Activated CD8-positive, alpha-beta T cell treated with anti-CD3 and anti-CD28 coated beads for 36 hours (primary cell): Measurements from ENCODE around the gene HELZ2. TPM values are rescaled to one million over a fixed set of nuclear protein-coding genes. Genes with fewer than 3 reads are reported as not detected.
"Not testable (repeated sequence)": the region's sequence is repeated elsewhere in the genome, so short reads cannot be mapped to it uniquely, and the experiment has no call there.

ENCODE experiments used
- ATAC-seq: fragments of 200-7000 bp; cut with Tn5 transposase; one replicate; pipeline ENCODE4 v1.10.0; 2021; ENCODE audit warnings: mild to moderate bottlenecking, moderate library complexity
- CTCF ChIA-PET: fragments of 350-600 bp; sonication (Branson Sonifier 250); formaldehyde crosslinking; loops from one replicate; lab custom pipeline; 2021; ENCODE audit warnings: antibody characterized with exemption; lab: Charles Lee
- POLR2A ChIA-PET: fragments of 350-600 bp; sonication (Branson Sonifier 250); formaldehyde crosslinking; loops from one replicate; lab custom pipeline; 2021; ENCODE audit warnings: antibody characterized with exemption; lab: Charles Lee
- DNase-seq: peaks from one replicate; pipeline ENCODE4 v3.0.0-alpha.2; 2020
- H3K27ac Mint-ChIP-seq: one replicate; pipeline ENCODE4 v1.8.0; 2021; ENCODE audit warnings: mild to moderate bottlenecking, mixed read lengths
- H3K27me3 Mint-ChIP-seq: one replicate; pipeline ENCODE4 v1.8.0; 2021; ENCODE audit warnings: mixed read lengths
- H3K36me3 Mint-ChIP-seq: one replicate; pipeline ENCODE4 v1.8.0; 2021; ENCODE audit warnings: low read depth, mixed read lengths
- H3K4me1 Mint-ChIP-seq: one replicate; pipeline ENCODE4 v1.8.0; 2021; ENCODE audit warnings: low read depth, mixed read lengths
- H3K4me3 Mint-ChIP-seq: one replicate; pipeline ENCODE4 v1.8.0; 2021; ENCODE audit warnings: mild to moderate bottlenecking, moderate library complexity, mixed read lengths
- H3K9me3 Mint-ChIP-seq: one replicate; pipeline ENCODE4 v1.8.0; 2021; ENCODE audit warnings: mixed read lengths
- intact Hi-C: fragments of 100-400 bp; cut with micrococcal nuclease; formaldehyde crosslinking; loops from one replicate; pipeline ENCODE4 v1.10.0; 2022
- total RNA-seq, 2 experiments: library from RNA; stranded (reverse); gene quantifications; one replicate each; pipeline ENCODE4 v1.2.3, GENCODE V29; 2021
- TF ChIP-seq, protein P1 (sequence below): fragments of 200-600 bp; IDR thresholded peaks from one replicate; pipeline ENCODE4 v1.8.0; 2022; ENCODE audit warnings: antibody characterized with exemption, mild to moderate bottlenecking

The HELZ2 gene
- total RNA-seq, 2 experiments from 2014 or later, result 14.3 to 17.6 TPM

GRCh38 chr20:63560333-63560805 is 13.7 kb downstream of the HELZ2 start:
- POLR2A ChIA-PET, result no interaction called here
- peak; percentile 40 for ATAC-seq
- H3K9me3 Mint-ChIP-seq, result no peaks in the 10 kb centered on the region
- DNase-seq, result no peak
- TF ChIP-seq, protein P1, sequence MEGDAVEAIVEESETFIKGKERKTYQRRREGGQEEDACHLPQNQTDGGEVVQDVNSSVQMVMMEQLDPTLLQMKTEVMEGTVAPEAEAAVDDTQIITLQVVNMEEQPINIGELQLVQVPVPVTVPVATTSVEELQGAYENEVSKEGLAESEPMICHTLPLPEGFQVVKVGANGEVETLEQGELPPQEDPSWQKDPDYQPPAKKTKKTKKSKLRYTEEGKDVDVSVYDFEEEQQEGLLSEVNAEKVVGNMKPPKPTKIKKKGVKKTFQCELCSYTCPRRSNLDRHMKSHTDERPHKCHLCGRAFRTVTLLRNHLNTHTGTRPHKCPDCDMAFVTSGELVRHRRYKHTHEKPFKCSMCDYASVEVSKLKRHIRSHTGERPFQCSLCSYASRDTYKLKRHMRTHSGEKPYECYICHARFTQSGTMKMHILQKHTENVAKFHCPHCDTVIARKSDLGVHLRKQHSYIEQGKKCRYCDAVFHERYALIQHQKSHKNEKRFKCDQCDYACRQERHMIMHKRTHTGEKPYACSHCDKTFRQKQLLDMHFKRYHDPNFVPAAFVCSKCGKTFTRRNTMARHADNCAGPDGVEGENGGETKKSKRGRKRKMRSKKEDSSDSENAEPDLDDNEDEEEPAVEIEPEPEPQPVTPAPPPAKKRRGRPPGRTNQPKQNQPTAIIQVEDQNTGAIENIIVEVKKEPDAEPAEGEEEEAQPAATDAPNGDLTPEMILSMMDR, result no peak
- intact Hi-C loops, result no loop called here
- H3K27me3 Mint-ChIP-seq, result no peaks in the 10 kb centered on the region
- H3K4me1 Mint-ChIP-seq, result peaks cover 1% of the 10 kb centered on the region
- peaks cover 3% of the 10 kb centered on the region for H3K36me3 Mint-ChIP-seq
- H3K4me3 Mint-ChIP-seq, result no peak overlapping the region
- no peak overlapping the region for H3K27ac Mint-ChIP-seq
- CTCF ChIA-PET, result interaction anchor here (2.2 kb wide), 1 partner anchor 23 kb away, joined by 8 read pairs; the partner anchor contains the start of gene PTK6

DNA sequence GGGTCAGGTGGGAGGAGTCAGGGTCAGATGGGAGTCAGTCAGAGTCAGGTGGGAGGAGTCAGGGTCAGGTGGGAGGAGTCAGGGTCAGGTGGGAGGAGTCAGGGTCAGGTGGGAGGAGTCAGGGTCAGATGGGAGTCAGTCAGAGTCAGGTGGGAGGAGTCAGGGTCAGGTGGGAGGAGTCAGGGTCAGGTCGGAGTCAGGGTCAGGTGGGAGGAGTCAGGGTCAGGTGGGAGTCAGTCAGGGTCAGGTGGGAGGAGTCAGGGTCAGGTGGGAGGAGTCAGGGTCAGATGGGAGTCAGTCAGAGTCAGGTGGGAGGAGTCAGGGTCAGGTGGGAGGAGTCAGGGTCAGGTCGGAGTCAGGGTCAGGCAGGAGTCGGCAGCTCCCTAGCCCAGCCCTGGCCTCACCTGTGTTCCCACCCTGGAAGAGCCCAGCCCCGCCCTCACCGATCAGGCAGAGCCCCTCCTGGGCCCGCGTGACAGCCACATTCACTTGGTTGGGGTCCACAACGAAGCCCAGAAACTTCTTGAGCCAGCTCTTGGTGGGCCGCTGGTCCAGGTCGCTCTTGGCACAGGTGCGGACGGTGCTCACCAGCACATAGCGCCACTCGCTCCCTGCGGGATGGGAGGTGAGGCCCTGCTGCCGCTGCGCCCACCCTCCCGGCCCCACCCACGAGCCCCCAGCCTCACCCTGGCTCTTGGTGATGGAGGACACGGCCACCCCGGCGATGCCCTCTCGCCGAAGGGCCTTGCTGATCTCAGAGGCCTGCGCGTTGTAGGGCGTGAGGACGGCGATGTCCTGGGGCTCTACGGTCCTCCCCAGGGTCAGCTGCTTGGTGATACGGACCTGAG is 14.3 kb downstream of the HELZ2 start:
- ATAC-seq, result not testable (repeated sequence)

GRCh38 chr20:63558804-63559484 is 15.1 kb downstream of the HELZ2 start:
- ChIA-PET POLR2A (interaction anchor here (0.8 to 1.5 kb wide), 2 partner anchors 15 to 21 kb away, joined by 3 read pairs; partner anchors contain the start of gene HELZ2), CTCF (no interaction called here)
- no peak for ATAC-seq
- H3K27me3 Mint-ChIP-seq, result no peaks in the 10 kb centered on the region
- H3K36me3 Mint-ChIP-seq, result peaks cover 3% of the 10 kb centered on the region
- H3K9me3 Mint-ChIP-seq, result no peaks in the 10 kb centered on the region
- no peak overlapping the region for H3K4me3 Mint-ChIP-seq
- peaks cover 1% of the 10 kb centered on the region for H3K4me1 Mint-ChIP-seq
- H3K27ac Mint-ChIP-seq, result no peak overlapping the region
- TF ChIP-seq, protein P1, result no peak
- no peak for DNase-seq
- intact Hi-C loops, result no loop called here

More for the DNA sequence above, 14.3 kb downstream of the HELZ2 start:
- intact Hi-C loops, H3K4me1 Mint-ChIP-seq, H3K27me3 Mint-ChIP-seq, H3K27ac Mint-ChIP-seq, H3K36me3 Mint-ChIP-seq, H3K4me3 Mint-ChIP-seq, H3K9me3 Mint-ChIP-seq: not testable (repeated sequence)
- ChIA-PET CTCF (interaction anchor here (2.2 kb wide), 1 partner anchor 22 kb away, joined by 8 read pairs; the partner anchor contains the start of gene PTK6), POLR2A (interaction anchor here (0.8 kb wide), 1 partner anchor 22 kb away, joined by 3 read pairs; no protein-coding TSS in a partner anchor)
- DNase-seq, result peak; percentile 38

GRCh38 chr20:63557481-63557891 is 16.6 kb downstream of the HELZ2 start:
- CTCF ChIA-PET, result interaction anchor here (0.9 to 1.8 kb wide), 3 partner anchors 11 to 218 kb away, joined by 3 to 6 read pairs (median 6); partner anchors contain the start of gene PTK6
- Mint-ChIP-seq H3K4me3 (no peak overlapping the region), H3K27me3 (no peaks in the 10 kb centered on the region), H3K36me3 (peaks cover 3% of the 10 kb centered on the region), H3K27ac (no peak overlapping the region), H3K4me1 (peaks cover 8% of the 10 kb centered on the region), H3K9me3 (no peaks in the 10 kb centered on the region)
- TF ChIP-seq, protein P1, result no peak
- intact Hi-C loops, result no loop called here
- no peak for ATAC-seq
- POLR2A ChIA-PET, result interaction anchor here (0.9 to 1.5 kb wide), 2 partner anchors 10 to 16 kb away, joined by 3 to 4 read pairs; partner anchors contain the start of gene HELZ2
- no peak for DNase-seq

GRCh38 chr20:63556873-63557478 is 17.1 kb downstream of the HELZ2 start:
- POLR2A ChIA-PET, result interaction anchor here (0.7 to 0.9 kb wide), 2 partner anchors 10 to 80 kb away, joined by 3 to 4 read pairs; no protein-coding TSS in a partner anchor

More at GRCh38 chr20:63556873-63557478, 17.1 kb downstream of the HELZ2 start:
- ATAC-seq (no peak), DNase-seq (no peak)
- H3K4me3 Mint-ChIP-seq, result no peak overlapping the region
- peaks cover 3% of the 10 kb centered on the region for H3K36me3 Mint-ChIP-seq
- CTCF ChIA-PET, result interaction anchor here (0.9 to 1.8 kb wide), 3 partner anchors 12 to 218 kb away, joined by 3 to 6 read pairs (median 6); partner anchors contain the start of gene PTK6
- TF ChIP-seq, protein P1, result no peak
- intact Hi-C loops, result no loop called here
- no peak overlapping the region for H3K27ac Mint-ChIP-seq
- H3K27me3 Mint-ChIP-seq, result no peaks in the 10 kb centered on the region
- no peaks in the 10 kb centered on the region for H3K9me3 Mint-ChIP-seq
- peaks cover 10% of the 10 kb centered on the region for H3K4me1 Mint-ChIP-seq
